Hippocampal formation (tissue), 2 donors: Measurements from ENCODE around the gene ABCB10.
A peak's percentile ranks its signal among the peaks of the same experiment; 100 is the strongest.
"Not testable (repeated sequence)": the region's sequence is repeated elsewhere in the genome, so short reads cannot be mapped to it uniquely, and the experiment has no call there.

Experiments
- DNase-seq, 2 donors: peaks; one replicate each; lab custom pipeline; 2025; lab: John Stamatoyannopoulos, UW

The ABCB10 gene

DNA sequence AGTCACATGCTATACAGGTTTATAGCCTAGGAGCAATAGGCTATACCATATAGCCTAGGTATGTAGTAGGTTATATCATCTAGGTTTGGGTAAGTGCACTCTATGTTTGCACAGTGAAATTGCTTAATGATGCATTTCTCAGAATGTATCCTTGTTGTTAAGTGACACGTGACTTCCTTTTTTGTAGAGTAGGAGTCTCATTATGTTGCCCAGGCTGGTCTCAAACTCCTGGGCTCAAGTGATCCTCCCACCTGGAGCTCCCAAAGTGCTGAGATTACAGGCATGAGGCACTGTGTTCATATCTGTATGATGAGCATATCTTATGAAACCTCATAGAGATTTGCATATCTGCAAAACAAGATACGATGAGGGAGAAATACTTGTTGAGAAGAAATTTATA, 13.8 kb upstream of the ABCB10 start:
- no peak for DNase-seq

DNA sequence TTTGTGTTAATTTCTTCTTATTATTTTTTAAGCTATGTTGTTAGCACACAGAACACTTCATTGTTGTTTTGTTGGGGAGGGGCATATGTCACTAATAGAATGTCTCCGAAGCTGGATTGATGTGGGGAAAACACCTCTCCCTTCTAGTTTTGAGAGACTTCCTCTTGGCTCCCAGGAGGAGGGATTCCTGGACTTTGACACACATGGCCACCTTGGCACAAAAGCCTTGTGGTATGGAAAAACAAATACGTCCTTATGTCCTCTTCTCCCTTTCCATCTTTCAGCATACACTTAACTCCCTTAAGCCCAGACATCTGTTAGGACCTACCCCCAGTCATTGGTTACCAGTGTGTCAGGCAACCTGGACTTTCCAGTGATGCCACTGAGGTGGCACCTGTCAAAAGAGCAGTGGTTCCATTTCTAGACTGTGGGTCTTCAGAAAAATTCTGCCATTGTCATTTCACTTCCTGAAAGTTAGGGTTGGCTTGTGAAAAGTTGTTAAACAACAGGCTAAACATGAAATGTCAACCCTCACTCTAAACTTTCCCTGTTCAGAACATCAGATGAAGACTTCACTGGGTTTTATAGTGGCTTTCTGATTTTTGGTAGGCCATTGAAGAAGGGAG, 12.5 kb upstream of the ABCB10 start:
- no peak for DNase-seq

DNA sequence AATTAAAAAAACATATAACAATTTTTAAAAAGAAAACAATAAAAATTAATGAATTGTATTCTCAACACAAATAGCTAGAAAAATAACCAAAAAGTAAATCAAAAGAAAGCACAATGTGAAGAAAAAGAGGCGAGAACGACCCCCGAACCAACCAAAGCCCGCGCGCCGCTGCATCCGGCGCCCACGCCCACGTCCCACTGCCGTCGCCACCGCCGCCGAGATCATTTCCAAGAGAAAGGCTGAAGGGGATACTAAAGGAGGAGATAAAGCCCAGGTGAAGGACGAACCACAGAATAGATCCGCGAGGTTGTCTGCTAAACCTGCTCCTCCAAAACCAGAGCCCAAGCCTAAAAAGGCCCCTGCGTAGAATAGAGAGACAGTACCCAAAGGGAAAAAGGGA, 11.8 kb upstream of the ABCB10 start:
- no peak for DNase-seq

DNA sequence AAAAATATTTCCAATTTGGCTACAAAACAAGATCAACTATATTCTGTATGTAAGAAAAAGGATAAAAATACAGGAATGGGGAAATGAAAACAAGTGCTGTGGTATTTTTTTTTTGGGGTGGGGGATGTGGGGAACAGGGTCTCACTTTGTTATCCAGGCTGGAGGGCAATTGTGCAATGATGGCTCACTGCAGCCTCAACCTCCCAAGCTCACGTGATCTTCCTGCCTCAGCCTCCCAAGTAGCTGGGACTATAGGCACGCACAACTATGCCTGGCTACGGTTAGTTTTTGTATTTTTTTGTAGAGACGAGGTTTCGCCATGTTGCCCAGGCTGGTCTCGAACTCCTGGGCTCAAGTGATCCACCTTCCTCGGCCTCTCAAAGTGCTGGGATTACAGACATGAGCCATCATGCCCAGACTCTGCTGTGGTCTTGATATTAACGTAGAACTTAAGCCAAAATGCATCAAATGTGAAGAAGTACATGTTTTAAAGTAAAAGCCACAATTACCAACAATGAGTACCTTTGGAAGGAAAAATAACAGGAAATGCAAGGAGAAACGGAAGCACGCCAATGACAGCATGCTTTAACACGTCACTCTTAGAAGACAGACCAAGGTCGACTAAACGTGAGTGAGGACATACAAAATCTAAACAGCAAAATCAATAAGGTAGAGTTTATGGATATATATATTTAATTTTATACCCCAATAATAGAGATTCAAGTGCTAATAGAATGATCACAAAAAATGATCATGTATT, 8.8 kb upstream of the ABCB10 start:
- no peak for DNase-seq

DNA sequence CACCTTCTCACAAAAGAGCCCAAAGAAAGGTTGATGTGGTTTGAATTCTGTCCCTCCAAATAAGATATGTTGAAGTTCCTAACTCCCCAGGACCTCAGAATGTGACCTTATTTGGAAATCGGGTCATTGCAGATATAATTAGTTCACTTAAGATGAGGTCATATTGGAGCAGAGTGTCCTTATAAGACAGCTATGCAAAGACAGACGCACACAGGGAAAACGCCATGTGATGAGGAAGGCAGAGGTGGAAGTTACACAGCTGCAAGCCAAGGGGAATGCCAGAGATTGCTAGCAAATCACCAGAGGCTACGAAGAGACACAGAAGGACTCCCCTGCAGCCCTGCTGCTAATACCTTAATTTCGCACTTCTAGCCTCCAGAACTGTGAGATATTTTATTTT, 5.2 kb upstream of the ABCB10 start:
- no peak for DNase-seq

DNA sequence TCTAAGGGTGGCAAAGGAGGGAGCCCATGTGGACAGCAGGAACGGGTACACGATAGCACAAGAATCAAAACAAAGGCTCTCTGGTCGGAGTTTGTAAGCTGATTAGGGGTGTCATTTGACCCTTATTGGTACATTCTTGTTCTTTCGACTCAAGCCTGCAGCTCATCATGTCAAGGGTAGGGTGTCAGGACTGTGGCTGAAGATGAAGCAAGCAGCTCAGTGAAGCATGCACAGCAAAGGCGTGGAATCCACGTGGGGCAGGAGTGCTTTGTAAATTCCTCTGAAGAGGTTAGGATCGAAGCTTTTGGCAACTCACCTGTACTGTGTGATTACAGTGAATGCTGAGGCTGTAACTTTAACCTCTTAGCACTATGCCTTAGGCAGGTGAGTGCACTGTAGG, 4.7 kb upstream of the ABCB10 start:
- no peak for DNase-seq

DNA sequence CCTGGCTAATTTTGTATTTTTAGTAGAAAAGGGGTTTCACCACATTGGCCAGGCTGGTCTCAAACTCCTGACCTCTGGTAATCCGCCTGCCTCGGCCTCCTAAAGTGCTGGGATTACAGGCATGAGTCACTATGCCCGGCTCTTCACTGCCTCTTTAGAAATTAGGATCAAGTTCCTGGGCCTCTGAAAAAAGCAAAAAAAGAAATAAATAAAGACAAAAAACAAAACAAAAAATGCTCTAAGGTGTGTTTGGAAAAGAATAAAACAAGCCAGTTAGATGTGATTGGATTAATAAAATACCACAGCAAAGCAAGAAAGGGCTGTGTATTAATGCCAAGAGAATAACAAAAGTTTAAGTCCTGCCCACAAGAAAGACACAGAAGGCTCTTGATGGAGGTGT, 4.2 kb upstream of the ABCB10 start:
- DNase-seq = no peak

DNA sequence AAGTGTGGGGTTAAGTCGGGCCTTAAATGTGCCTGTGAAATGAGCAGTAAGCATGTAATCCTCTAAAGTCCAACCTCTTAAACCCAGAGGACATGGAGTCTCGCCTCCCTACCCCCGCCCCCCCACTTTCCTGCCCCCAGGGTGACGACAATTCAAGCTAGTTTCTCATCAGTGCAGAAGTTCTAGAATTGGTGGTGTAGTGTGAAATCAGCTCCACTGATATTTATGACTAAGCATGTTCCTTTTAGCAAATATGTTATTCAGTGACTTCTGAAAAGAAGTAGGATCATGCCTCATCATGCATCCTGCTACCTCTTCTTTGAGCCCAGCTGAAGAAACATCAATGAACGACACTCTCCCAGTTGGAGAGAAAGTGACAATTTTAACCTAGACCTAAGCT, 2.6 kb upstream of the ABCB10 start:
- no peak for DNase-seq

DNA sequence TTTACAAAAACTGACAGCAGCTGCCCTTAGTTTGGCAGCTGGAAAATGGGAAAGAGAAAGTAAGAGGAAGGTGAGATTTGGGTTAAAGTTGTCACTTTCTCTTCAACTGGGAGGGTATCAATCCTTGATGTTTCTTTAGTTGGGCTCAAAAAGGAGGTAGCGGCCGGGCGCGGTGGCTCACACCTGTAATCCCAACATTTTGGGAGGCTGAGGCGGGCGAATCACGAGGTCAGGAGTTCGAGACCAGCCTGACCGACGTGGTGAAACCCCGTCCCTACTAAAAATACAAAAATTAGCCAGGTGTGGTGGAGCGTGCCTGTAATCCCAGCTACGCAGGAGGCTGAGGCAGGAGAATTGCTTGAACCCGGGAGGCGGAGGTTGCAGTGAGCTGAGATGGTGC, 1.6 kb upstream of the ABCB10 start:
- not testable (repeated sequence) for DNase-seq

DNA sequence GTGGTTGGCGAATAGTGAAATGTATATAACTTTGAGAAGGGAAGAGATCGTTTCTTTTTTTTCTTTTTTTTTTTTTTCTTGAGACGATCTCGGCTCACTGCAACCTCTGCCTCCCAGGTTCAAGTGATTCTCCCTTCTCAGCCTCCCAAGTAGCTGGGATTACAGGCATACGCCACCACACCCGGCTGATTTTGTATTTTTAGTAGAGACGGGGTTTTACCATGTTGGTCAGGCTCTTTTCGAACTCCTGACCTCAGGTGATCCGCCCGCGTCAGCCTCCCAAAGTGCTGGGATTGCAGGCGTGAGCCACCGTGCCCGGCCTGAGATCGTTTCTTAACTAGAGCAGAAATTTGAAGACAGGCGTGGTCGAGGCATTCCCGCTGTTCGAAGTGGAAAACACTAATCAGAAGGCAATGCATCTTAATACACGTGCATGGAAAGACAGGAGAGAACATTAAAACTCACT, 862 bp upstream of the ABCB10 start:
- DNase-seq = not testable (repeated sequence)

DNA sequence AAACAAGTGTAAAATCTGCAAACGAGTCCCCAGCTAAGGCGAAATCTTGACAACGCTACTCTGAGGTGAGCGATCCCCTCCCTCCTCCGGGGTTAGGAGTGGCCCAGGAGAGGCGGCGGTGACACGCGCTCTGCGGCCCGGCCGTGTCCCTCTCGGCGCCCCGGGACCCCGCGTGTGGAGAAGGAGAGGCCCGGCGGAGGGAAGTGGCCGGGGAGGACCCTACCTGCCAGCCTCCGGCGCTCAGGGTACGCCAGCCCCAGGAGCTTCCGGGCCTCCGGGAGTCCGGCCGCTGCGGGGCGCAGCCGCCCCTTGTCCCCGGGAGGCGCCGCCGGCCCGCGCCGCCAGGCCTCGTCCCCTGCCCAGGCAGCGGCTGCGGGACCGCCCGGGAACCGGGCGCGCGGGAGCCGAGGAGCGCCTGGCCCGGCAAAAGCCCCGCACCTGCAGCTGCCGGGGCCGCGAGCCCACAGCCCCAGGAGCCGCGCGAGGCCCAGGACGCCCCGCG, 543 bp downstream of the ABCB10 start:
- DNase-seq = peak; percentile 33 to 38

DNA sequence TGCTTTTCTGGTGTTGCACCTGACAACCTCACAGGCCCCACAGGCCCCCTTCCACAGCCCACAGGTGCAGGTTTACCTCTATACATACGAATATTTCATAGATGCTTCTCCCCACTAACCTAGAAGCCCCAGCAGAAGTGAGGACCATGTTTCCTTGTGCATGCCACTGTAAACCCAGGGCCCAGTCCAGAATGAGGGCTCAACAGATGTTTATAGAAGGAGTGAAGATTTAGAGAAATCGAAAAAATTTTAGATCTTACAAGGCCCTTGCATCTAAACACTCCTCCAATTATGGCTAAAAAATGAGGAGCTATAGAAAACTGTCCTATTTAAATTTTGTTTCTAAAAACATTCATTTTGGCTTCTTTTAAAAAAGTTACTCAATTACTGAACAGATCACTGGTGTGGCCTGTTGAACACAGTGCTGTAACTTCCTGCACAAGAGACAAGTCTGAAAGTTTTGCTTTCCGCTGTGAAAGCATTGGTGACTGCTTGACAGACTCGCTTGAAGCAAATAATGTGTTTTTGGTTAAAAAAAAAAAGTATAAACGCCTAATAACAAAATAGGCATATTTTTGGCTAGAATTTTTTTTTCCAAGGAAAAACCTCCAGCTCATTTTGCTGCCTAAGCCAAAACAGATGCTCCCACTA, 1.2 kb downstream of the ABCB10 start:
- DNase-seq = no peak

DNA sequence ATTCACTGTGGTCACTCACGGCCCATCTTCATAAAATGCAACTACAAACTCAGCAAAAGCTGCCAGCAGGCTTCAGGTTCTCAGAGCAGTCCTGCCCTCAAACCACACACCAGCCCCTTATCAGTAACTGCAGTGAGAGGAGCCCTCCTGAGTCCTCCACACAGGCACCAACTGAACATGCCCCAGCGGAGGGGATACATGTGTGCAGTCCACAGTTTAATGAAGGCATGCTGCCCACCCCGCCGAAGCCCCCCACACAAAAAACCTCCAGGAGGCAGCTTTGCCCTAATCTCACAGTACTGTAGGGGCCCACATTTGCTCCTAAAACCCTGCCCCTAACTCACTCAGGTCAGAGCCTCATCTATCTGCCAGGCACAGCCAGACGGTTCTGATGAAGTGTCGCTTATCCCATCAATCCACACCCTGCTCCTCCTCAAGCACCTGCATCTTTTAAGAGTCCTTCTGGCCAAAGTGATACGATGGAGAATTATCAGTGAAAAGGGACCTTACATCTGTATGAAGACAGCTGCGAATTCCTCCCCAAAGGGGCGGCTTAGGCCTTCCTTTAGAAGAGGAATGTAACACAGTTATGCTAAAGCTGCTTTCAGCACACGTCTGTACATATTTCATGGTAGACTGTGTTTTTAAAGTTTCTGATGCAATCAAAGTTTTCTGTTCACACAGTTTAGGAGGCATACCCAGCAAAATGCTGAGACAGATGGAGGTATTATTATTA, 3.5 kb downstream of the ABCB10 start:
- DNase-seq = no peak

DNA sequence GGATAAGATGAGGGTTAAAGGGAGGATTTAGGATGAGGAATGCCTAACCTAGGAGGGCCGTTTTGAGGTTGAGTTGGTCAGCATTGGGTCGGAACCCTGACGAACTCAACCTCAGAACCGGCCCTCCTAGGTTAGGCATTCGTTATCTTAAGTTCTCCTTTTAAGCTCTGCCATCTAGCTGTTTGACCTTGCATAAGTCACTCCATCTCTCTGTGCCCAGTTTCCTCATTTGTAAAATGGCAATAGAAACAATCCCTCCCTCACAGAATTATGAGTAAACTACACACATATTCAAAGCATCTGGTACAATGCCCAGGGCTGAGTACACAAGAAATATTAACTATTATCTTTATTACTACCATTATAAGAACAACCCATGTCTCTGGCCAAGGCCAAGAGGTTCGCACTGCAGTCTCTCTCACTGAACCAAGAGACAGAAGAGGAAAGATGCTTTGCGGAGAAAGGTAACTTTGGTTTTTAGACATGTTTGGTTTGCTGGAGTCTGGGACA, 4.8 kb downstream of the ABCB10 start:
- no peak for DNase-seq

DNA sequence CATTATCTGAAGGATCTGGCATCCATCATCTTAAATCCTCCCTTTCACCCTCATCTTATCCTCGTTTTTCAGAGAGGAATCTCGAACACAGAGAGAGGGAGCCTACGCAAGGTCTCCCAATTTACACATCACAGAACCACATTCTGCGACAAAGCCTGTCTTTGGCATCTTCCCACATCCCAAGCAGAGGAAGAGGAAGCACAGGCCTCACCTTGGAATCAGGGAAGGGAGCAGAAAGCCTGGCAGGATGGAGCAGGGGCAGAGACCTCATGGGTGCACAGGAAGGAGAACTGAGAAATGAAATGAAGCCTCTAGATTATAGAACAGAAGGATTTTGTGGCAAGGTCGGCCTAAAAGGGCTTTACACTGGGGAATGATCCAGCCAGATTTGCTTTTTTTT, 5.8 kb downstream of the ABCB10 start:
- no peak for DNase-seq

DNA sequence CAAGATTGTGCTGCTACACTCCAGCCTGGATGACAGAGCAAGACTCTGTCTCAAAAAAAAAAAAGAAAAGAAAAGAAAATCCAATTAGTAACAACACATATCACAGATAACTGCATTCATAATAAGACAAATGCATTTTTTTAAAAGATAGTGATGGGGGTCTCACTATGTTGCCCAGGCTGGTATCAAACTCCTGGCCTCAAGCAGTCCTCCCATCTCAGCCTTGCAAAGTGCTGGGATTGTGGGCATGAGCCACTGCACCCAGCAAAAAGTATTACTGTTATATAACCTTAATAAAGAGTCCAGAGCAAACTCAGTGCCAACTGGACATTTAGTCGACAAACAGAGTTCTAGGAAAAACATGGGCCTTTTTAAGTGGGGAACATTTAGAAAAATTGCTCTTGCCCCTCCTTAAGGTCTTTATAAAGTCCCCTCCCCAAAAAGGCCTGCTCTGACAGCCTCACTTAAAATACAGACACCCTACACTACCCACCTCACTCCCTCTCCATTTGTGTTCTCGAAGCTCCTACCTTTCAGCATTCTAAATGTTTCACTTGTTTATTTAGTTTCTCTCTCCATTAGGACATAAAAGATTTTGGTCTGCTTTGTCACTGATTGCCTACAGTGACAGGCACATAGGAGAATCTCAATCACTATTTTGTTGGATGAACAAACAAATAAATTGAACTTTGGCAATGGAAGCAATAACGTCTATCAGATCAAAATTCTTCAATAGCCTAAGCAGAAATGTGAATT, 7.5 kb downstream of the ABCB10 start:
- DNase-seq = no peak

DNA sequence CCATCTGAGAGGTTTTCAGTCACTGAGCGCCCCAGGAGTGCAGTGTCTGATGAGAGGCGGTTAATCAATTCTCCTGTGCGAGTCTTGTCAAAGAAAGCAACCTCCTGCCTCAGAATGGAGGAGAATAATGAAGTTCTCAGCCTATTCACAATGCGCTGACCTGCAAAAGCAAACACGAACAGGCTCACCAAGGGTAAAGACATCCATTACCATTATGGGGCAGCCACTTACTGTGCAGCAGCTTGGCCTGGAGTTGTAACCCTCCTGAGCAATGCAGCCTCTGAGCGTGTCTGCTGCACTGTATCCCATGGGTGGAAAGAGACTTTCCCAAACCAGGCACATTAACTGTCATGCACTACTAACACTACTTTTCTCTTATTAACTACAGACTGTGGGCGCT, 11.0 kb downstream of the ABCB10 start:
- DNase-seq = no peak

DNA sequence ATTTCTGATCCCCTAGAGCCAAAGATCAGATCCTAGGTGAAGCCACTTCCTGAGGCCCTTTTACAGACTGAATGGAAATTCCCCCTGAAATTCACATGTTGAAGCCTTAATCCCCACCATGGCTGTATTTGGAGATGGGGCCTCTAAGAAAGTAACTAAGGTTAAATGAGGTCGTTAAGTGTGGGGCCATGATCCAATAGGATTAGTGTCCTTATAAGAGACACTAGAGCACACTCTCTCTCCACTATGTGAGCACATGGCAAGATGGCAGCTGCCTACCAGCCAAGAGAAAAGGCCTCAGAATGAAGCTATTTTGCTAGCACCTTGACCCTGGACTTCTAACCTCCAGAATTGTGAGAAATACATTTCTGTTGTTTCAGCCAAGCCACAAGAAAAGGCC, 13.9 kb downstream of the ABCB10 start:
- no peak for DNase-seq

DNA sequence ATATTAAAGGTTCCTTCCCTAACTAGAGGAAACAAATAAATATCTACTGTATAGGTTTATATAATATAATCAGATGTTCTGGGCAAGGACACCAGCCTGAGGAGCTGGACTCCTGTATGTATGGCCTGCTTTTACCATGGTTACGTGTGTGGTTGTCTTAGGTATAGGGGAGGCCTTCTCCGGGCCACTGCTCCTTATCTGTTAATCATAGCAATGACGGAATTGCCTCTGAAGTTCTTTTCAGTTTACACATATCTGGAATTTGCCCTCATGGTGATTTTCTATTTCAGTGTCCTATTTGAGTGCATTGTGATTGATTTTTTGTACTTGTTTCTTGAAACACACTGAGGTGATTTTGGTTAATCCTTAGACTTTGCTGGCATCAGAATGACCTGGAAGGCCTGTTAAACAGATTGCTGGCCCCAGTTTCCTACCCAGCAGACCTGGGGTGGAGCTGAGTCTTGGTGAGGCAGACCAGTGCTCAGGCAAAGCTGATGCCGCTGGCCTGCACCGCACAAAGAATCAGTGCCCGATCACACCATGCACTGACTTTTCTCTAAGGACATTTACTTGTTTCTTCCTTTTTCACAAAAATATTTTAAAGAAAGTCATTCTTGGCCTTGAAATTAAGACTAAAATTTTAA, 18.5 kb downstream of the ABCB10 start:
- no peak for DNase-seq

DNA sequence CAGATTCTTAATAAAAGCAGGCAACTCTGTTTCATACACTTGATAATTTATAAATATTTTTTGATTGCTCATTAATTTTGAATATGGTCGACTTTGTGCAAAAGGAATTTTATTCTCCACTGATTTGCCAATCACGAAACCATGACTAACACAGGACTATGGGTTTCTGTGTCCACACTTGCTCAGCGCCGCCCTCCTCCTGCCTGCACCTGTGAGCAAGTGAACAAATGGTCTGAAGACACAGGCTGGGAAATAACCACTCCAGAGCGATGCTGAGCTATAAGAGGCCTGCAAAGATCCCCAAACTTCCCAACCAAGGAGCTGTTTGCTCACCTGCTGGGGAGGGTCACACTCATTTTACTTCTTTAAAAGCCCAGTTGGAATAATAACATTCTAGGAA, 19.6 kb downstream of the ABCB10 start:
- no peak for DNase-seq

DNA sequence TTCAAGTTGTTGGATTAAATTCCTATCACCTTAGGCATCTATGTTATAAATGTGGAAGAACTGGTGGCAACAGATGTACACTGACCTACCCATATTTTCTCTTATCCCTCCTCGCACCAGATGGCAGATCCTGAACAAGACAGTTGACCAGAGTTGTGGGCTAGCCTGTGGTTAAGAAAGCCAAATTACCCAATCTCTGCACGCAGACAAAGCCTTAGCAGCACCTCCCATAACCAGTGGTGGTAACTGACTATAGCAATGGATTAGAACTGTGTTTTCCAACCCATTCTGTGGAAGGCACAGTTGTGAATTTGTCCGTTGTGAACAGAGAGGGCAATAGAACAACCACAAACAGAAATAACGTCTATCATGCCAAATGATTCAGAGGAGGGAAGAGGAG, 20.6 kb downstream of the ABCB10 start:
- no peak for DNase-seq
